Endothelial cell of umbilical vein (primary cell): Measurements from ENCODE around the gene SPON2. TPM values are rescaled to one million over a fixed set of nuclear protein-coding genes. Genes with fewer than 3 reads are reported as not detected.

Source experiments
- BruUV-seq: library from RNA; stranded (reverse); fragments of 400-500 nt; replicated peaks from 2 replicates; lab custom pipeline; 2021; lab: Mats Ljungman, UMichigan
- CTCF ChIA-PET: fragments of 300-600, 350-600 bp; sonication (Branson Sonifier 250); formaldehyde crosslinking; loops from one replicate; lab custom pipeline; 2021; ENCODE audit warnings: antibody characterized with exemption, inconsistent platforms; lab: Charles Lee
- POLR2A ChIA-PET: fragments of 300-600, 350-600 bp; sonication (Branson Sonifier 250); formaldehyde crosslinking; loops from one replicate; lab custom pipeline; 2021; ENCODE audit warnings: antibody characterized with exemption, inconsistent platforms; lab: Charles Lee
- DNase-seq: peaks from one replicate; pipeline ENCODE4 v3.0.0-alpha.2; 2011; ENCODE audit warnings: low read depth, low spot score
- FAIRE-seq: peaks from 2 replicates; lab custom pipeline; 2011; peaks lifted over from hg19 to GRCh38; lab: Jason Lieb, UNC
- H2AFZ ChIP-seq: 2 replicates; pipeline ENCODE4 v1.6.0; 2012; ENCODE audit warnings: low read depth, low read length, control low read depth, inconsistent platforms
- H3K27ac ChIP-seq: 2 replicates; pipeline ENCODE4 v1.5.1; 2011; ENCODE audit warnings: low read depth, mild to moderate bottlenecking, control low read depth, low read length, moderate library complexity; ENCODE audit not compliant: insufficient read depth
- H3K27me3 ChIP-seq, 2 experiments: 2 replicates each; pipeline versions ENCODE4 v1.6.0 to v1.6.1; 2011; ENCODE audit warnings: low read length in 2 of 2, mixed read lengths in 1 of 2; ENCODE audit not compliant: control insufficient read depth in 2 of 2, insufficient read depth in 2 of 2
- H3K36me3 ChIP-seq, 2 experiments: 2 replicates in 1 of 2; 3 replicates in 1 of 2; pipeline ENCODE4 v1.5.1; 2011; ENCODE audit warnings: low read length in 2 of 2, mild to moderate bottlenecking in 1 of 2, moderate library complexity in 1 of 2; ENCODE audit not compliant: control insufficient read depth in 2 of 2, insufficient read depth in 2 of 2; ENCODE audit errors: extremely low read depth in 1 of 2
- H3K4me1 ChIP-seq: 3 replicates; pipeline ENCODE4 v1.5.1; 2011; ENCODE audit warnings: mild to moderate bottlenecking, low read length; ENCODE audit not compliant: control insufficient read depth, insufficient read depth; ENCODE audit errors: extremely low read depth
- H3K4me2 ChIP-seq: 2 replicates; pipeline ENCODE4 v1.6.1; 2011; ENCODE audit warnings: low read length, control low read depth, mixed read lengths; ENCODE audit not compliant: insufficient read depth
- H3K4me3 ChIP-seq, 3 experiments: fragments of 200-600 bp in 1 of 3; sonication (generic), shearing (Covaris generic) in 1 of 3; replicated peaks in 1 of 3; 2 replicates each; pipeline ENCODE4 v1.5.1; 2011 to 2016; ENCODE audit warnings: control low read depth in 3 of 3, low read length in 3 of 3, mild to moderate bottlenecking in 2 of 3, inconsistent platforms in 1 of 3, low read depth in 1 of 3, moderate library complexity in 1 of 3; ENCODE audit not compliant: insufficient read depth in 1 of 3
- H3K79me2 ChIP-seq: 2 replicates; pipeline ENCODE4 v1.6.0; 2012; ENCODE audit warnings: low read length, inconsistent platforms; ENCODE audit not compliant: control insufficient read depth, insufficient read depth
- H3K9ac ChIP-seq: replicated peaks from 2 replicates; pipeline ENCODE3; 2011; ENCODE audit warnings: low read length, control low read depth; ENCODE audit not compliant: insufficient read depth; ENCODE audit errors: extremely low read depth
- H3K9me1 ChIP-seq: replicated peaks from 3 replicates; pipeline ENCODE4 v1.6.0; 2011; ENCODE audit warnings: mild to moderate bottlenecking, low read length; ENCODE audit not compliant: control insufficient read depth, insufficient read depth; ENCODE audit errors: extremely low read depth
- H3K9me3 ChIP-seq: replicated peaks from 2 replicates; pipeline ENCODE4 v1.5.1; 2012; ENCODE audit warnings: low read length, inconsistent platforms; ENCODE audit not compliant: control insufficient read depth, insufficient read depth
- H4K20me1 ChIP-seq: replicated peaks from 2 replicates; pipeline ENCODE3; 2011; ENCODE audit warnings: mild to moderate bottlenecking, low read length; ENCODE audit not compliant: control insufficient read depth, insufficient read depth; ENCODE audit errors: extremely low read depth
- EZH2 ChIP-seq: IDR thresholded peaks from 2 replicates; pipeline ENCODE4 v1.6.1; 2012; ENCODE audit warnings: borderline replicate concordance, low read depth, mild to moderate bottlenecking, moderate library complexity, low read length, inconsistent platforms; ENCODE audit not compliant: severe bottlenecking
- FOS ChIP-seq: IDR thresholded peaks from 2 replicates; pipeline ENCODE4 v1.6.1; 2011; ENCODE audit warnings: mild to moderate bottlenecking, low read length, moderate library complexity, borderline replicate concordance; ENCODE audit not compliant: insufficient read depth
- GATA2 ChIP-seq: IDR thresholded peaks from 2 replicates; pipeline ENCODE4 v1.7.0; 2011; ENCODE audit warnings: low read depth, mild to moderate bottlenecking, moderate library complexity, mixed read lengths, low read length; ENCODE audit not compliant: insufficient read length, insufficient read depth
- JUN ChIP-seq: IDR thresholded peaks from 2 replicates; pipeline ENCODE4 v1.6.1; 2011; ENCODE audit warnings: borderline replicate concordance, low read depth; ENCODE audit not compliant: insufficient read length, insufficient read depth
- MAX ChIP-seq: IDR thresholded peaks from 2 replicates; pipeline ENCODE4 v1.6.1; 2011; ENCODE audit not compliant: insufficient read depth, insufficient read length
- MYC ChIP-seq: IDR thresholded peaks from one replicate; pipeline ENCODE4 v1.6.1; 2011; ENCODE audit warnings: mild to moderate bottlenecking, low read depth, low read length
- POLR2A ChIP-seq: IDR thresholded peaks from 2 replicates; pipeline ENCODE4 v1.6.1; 2012; ENCODE audit warnings: low read depth, mild to moderate bottlenecking, control low read depth, low read length
- POLR2AphosphoS5 ChIP-seq: IDR thresholded peaks from 2 replicates; pipeline ENCODE4 v1.6.1; 2012; ENCODE audit warnings: low read depth, mild to moderate bottlenecking, control low read depth, low read length, moderate library complexity; ENCODE audit not compliant: insufficient read depth
- dilution Hi-C: fragments of 300-500 bp; cut with MboI; formaldehyde crosslinking; loops from one replicate; pipeline ENCODE4 v1.15.0; 2019; ENCODE audit warnings: low sequenced_read_pairs; ENCODE audit not compliant: extremely low pct_ligation_motif_present
- intact Hi-C: fragments of 100-400 bp; cut with micrococcal nuclease; formaldehyde crosslinking; loops from one replicate; pipeline ENCODE4 v1.10.0; 2022
- polyA plus RNA-seq, 4 experiments: library from polyadenylated mRNA; depleted of rRNA in 3 of 4; stranded (reverse) in 3 of 4; unstranded in 1 of 4; fragments of >200 nt; gene quantifications; 2 replicates each; pipeline versions ENCODE4 v1.2.1 to v1.2.3, GENCODE V29; 2011 to 2012; ENCODE audit warnings: missing spikeins in 1 of 4
- total RNA-seq: library from RNA; stranded (reverse); gene quantifications from 2 replicates; pipeline ENCODE4 v1.2.3, GENCODE V29; 2021
- TF ChIP-seq, protein P1 (sequence below), 2 donors: IDR thresholded peaks; 1 replicate in 1 of 2; 2 replicates in 1 of 2; pipeline ENCODE4 v1.5.1; 2011; ENCODE audit warnings: low read length in 2 of 2, mild to moderate bottlenecking in 2 of 2, moderate library complexity in 2 of 2, control low read depth in 1 of 2, inconsistent platforms in 1 of 2, low read depth in 1 of 2; ENCODE audit not compliant: insufficient read depth in 1 of 2; ENCODE audit errors: extremely low read depth in 1 of 2

SPON2 gene
- total and polyA plus RNA-seq, 2 donors (not counting 3 experiments of a cell fraction or from before 2014, with no cell fraction given) = 0.04 TPM; not detected in 1

- Histone ChIP-seq H3K4me2 (no peak overlapping the region), H2AFZ (no peak overlapping the region), H3K9me3 (no peaks in the 10 kb centered on the region), H3K9me1 (no peaks in the 10 kb centered on the region), H3K27me3 (no peaks in the 10 kb centered on the region), H3K4me3 (no peak overlapping the region), H3K9ac (no peak overlapping the region), H4K20me1 (no peaks in the 10 kb centered on the region), H3K79me2 (no peaks in the 10 kb centered on the region), H3K27ac (no peak overlapping the region), H3K36me3 (no peaks in the 10 kb centered on the region), H3K4me1 (peaks cover 6% of the 10 kb centered on the region)
- POLR2A ChIA-PET = no interaction called here
- DNase-seq (no peak), FAIRE-seq (no peak)
- intact Hi-C loops (no loop called here), dilution Hi-C loops (no loop called here)
- TF ChIP-seq JUN (no peak), POLR2AphosphoS5 (no peak), EZH2 (no peak), POLR2A (no peak), GATA2 (no peak), MYC (no peak), FOS (no peak), MAX (no peak)
- TF ChIP-seq, protein P1, sequence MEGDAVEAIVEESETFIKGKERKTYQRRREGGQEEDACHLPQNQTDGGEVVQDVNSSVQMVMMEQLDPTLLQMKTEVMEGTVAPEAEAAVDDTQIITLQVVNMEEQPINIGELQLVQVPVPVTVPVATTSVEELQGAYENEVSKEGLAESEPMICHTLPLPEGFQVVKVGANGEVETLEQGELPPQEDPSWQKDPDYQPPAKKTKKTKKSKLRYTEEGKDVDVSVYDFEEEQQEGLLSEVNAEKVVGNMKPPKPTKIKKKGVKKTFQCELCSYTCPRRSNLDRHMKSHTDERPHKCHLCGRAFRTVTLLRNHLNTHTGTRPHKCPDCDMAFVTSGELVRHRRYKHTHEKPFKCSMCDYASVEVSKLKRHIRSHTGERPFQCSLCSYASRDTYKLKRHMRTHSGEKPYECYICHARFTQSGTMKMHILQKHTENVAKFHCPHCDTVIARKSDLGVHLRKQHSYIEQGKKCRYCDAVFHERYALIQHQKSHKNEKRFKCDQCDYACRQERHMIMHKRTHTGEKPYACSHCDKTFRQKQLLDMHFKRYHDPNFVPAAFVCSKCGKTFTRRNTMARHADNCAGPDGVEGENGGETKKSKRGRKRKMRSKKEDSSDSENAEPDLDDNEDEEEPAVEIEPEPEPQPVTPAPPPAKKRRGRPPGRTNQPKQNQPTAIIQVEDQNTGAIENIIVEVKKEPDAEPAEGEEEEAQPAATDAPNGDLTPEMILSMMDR (IDR thresholded peaks at IDR 0.05; ENCODE audit: extremely low read depth in 1 of 2, insufficient read depth in 1 of 2, low read depth in 1 of 2, low read length in 2 of 2) = no peak
- CTCF ChIA-PET = interaction anchor here (1.3 kb wide), 1 partner anchor 10 kb away, joined by 3 read pairs; no protein-coding TSS in a partner anchor
- no TSS peak for BruUV-seq
Measured at GRCh38 chr4:1196421-1197183, 24.2 kb upstream of the SPON2 start.
